H1 (cell line): ENCODE measurements around the gene CLEC16A. TPM values are rescaled to one million over a fixed set of nuclear protein-coding genes. Genes with fewer than 3 reads are reported as not detected.

Source experiments
- ATF3 ChIP-seq: IDR thresholded peaks from 2 replicates; pipeline ENCODE4 v1.6.1; 2011; ENCODE audit warnings: low read depth, mild to moderate bottlenecking, low read length; ENCODE audit not compliant: insufficient read depth
- RNF2 ChIP-seq: fragments of 200-900, 300-1000 bp; sonication (generic); IDR thresholded peaks from 2 replicates; pipeline ENCODE4 v1.7.1; 2016; ENCODE audit warnings: borderline replicate concordance, low read depth, mild to moderate bottlenecking, antibody characterized with exemption, low read length; ENCODE audit not compliant: poor library complexity, severe bottlenecking; ENCODE audit errors: missing control alignments
- TAF1 ChIP-seq: IDR thresholded peaks from 2 replicates; pipeline ENCODE4 v1.6.1; 2011; ENCODE audit warnings: mild to moderate bottlenecking, low read depth, low read length
- polyA plus RNA-seq, 7 experiments: library from polyadenylated mRNA; depleted of rRNA in 3 of 7; stranded (reverse) in 5 of 7; unstranded in 2 of 7; fragments of >200 nt in 5 of 7; fragments of 200-250 nt in 2 of 7; gene quantifications; 1 replicate in 5 of 7; 2 replicates in 1 of 7; 4 replicates in 1 of 7; pipeline versions ENCODE4 v1.2.1 to v1.2.3, GENCODE V29; 2011 to 2013; ENCODE audit warnings: missing spikeins in 2 of 7, mixed read lengths in 2 of 7
- total RNA-seq: library from RNA; stranded (reverse); fragmentation: NEBNext Ultra II Directional; extraction: Animal tissue kit (Norgen Biotek cat#: 25700); gene quantifications from 2 replicates; pipeline ENCODE4 v1.2.1, GENCODE V29; 2021
- TF ChIP-seq, protein P1 (sequence below): fragments of 300-600 bp; sonication (generic); IDR thresholded peaks from 2 replicates; pipeline ENCODE4 v1.7.1; 2012; ENCODE audit warnings: low read length, moderate library complexity, mild to moderate bottlenecking, inconsistent platforms; ENCODE audit not compliant: insufficient replicate concordance
- TF ChIP-seq, protein P2 (sequence below), 3 experiments: IDR thresholded peaks; 1 replicate in 2 of 3; 2 replicates in 1 of 3; pipeline versions ENCODE4 v1.5.1 to v1.6.1; 2011; ENCODE audit warnings: low read length in 3 of 3, mild to moderate bottlenecking in 3 of 3, inconsistent platforms in 2 of 3, low read depth in 1 of 3, moderate library complexity in 1 of 3; ENCODE audit not compliant: insufficient read depth in 1 of 3; ENCODE audit errors: control extremely low read depth in 1 of 3

Gene CLEC16A
- total and polyA plus RNA-seq, 2 of the 8 experiments (the other 6 are each of a cell fraction or from before 2014, with no cell fraction given) = 7.6 to 19.3 TPM

DNA sequence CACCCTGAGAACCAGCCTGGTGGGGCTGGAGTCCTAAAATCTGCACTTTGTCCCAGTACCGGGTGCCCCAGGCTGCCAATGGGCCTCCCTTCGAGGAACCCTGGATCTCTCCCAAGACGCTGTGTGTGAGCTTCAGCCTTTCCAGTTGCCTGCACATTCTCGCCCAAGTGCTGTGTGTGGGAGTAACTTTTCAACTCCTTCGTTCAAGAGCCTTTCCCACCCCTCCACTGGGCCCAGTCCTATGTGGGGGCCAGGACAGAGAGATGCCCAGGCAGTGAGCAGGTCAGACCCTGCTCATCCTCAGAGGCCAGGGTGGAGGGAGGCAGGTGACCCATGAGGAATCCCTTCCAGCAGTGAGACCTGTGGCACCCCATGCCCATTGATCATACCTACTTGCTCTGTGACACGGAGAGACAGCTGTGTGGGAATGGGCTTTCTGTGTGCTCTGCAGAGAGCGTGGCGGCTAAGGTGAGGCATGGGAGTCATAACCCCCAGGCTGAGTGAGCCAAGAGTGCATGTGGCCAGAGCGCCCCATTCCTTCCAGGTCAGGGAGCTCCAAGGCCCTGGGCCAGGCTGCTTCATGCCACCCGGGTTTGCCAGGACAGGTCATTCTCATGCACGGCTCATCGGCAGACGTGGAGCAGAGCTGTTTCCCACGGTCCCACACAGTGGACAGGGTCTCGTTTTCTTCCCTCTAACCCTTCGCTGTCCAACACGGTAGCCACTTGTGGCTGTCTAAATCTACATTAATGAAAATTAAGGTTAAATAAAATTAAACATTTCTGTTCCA is 154.4 kb downstream of the CLEC16A start (continued):
- TF ChIP-seq, protein P1, sequence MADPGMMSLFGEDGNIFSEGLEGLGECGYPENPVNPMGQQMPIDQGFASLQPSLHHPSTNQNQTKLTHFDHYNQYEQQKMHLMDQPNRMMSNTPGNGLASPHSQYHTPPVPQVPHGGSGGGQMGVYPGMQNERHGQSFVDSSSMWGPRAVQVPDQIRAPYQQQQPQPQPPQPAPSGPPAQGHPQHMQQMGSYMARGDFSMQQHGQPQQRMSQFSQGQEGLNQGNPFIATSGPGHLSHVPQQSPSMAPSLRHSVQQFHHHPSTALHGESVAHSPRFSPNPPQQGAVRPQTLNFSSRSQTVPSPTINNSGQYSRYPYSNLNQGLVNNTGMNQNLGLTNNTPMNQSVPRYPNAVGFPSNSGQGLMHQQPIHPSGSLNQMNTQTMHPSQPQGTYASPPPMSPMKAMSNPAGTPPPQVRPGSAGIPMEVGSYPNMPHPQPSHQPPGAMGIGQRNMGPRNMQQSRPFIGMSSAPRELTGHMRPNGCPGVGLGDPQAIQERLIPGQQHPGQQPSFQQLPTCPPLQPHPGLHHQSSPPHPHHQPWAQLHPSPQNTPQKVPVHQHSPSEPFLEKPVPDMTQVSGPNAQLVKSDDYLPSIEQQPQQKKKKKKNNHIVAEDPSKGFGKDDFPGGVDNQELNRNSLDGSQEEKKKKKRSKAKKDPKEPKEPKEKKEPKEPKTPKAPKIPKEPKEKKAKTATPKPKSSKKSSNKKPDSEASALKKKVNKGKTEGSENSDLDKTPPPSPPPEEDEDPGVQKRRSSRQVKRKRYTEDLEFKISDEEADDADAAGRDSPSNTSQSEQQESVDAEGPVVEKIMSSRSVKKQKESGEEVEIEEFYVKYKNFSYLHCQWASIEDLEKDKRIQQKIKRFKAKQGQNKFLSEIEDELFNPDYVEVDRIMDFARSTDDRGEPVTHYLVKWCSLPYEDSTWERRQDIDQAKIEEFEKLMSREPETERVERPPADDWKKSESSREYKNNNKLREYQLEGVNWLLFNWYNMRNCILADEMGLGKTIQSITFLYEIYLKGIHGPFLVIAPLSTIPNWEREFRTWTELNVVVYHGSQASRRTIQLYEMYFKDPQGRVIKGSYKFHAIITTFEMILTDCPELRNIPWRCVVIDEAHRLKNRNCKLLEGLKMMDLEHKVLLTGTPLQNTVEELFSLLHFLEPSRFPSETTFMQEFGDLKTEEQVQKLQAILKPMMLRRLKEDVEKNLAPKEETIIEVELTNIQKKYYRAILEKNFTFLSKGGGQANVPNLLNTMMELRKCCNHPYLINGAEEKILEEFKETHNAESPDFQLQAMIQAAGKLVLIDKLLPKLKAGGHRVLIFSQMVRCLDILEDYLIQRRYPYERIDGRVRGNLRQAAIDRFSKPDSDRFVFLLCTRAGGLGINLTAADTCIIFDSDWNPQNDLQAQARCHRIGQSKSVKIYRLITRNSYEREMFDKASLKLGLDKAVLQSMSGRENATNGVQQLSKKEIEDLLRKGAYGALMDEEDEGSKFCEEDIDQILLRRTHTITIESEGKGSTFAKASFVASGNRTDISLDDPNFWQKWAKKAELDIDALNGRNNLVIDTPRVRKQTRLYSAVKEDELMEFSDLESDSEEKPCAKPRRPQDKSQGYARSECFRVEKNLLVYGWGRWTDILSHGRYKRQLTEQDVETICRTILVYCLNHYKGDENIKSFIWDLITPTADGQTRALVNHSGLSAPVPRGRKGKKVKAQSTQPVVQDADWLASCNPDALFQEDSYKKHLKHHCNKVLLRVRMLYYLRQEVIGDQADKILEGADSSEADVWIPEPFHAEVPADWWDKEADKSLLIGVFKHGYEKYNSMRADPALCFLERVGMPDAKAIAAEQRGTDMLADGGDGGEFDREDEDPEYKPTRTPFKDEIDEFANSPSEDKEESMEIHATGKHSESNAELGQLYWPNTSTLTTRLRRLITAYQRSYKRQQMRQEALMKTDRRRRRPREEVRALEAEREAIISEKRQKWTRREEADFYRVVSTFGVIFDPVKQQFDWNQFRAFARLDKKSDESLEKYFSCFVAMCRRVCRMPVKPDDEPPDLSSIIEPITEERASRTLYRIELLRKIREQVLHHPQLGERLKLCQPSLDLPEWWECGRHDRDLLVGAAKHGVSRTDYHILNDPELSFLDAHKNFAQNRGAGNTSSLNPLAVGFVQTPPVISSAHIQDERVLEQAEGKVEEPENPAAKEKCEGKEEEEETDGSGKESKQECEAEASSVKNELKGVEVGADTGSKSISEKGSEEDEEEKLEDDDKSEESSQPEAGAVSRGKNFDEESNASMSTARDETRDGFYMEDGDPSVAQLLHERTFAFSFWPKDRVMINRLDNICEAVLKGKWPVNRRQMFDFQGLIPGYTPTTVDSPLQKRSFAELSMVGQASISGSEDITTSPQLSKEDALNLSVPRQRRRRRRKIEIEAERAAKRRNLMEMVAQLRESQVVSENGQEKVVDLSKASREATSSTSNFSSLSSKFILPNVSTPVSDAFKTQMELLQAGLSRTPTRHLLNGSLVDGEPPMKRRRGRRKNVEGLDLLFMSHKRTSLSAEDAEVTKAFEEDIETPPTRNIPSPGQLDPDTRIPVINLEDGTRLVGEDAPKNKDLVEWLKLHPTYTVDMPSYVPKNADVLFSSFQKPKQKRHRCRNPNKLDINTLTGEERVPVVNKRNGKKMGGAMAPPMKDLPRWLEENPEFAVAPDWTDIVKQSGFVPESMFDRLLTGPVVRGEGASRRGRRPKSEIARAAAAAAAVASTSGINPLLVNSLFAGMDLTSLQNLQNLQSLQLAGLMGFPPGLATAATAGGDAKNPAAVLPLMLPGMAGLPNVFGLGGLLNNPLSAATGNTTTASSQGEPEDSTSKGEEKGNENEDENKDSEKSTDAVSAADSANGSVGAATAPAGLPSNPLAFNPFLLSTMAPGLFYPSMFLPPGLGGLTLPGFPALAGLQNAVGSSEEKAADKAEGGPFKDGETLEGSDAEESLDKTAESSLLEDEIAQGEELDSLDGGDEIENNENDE = no peak
- TF ChIP-seq ATF3 (no peak), RNF2 (no peak), TAF1 (no peak)
- TF ChIP-seq, protein P2, sequence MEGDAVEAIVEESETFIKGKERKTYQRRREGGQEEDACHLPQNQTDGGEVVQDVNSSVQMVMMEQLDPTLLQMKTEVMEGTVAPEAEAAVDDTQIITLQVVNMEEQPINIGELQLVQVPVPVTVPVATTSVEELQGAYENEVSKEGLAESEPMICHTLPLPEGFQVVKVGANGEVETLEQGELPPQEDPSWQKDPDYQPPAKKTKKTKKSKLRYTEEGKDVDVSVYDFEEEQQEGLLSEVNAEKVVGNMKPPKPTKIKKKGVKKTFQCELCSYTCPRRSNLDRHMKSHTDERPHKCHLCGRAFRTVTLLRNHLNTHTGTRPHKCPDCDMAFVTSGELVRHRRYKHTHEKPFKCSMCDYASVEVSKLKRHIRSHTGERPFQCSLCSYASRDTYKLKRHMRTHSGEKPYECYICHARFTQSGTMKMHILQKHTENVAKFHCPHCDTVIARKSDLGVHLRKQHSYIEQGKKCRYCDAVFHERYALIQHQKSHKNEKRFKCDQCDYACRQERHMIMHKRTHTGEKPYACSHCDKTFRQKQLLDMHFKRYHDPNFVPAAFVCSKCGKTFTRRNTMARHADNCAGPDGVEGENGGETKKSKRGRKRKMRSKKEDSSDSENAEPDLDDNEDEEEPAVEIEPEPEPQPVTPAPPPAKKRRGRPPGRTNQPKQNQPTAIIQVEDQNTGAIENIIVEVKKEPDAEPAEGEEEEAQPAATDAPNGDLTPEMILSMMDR (IDR thresholded peaks at IDR 0.05; ENCODE audit: control extremely low read depth in 1 of 3, insufficient read depth in 1 of 3, low read depth in 1 of 3, low read length in 3 of 3) = no peak
